ENCODE measurements around the gene TRIM17.
A peak's percentile ranks its signal among the peaks of the same experiment; 100 is the strongest.

The TRIM17 gene

DNA sequence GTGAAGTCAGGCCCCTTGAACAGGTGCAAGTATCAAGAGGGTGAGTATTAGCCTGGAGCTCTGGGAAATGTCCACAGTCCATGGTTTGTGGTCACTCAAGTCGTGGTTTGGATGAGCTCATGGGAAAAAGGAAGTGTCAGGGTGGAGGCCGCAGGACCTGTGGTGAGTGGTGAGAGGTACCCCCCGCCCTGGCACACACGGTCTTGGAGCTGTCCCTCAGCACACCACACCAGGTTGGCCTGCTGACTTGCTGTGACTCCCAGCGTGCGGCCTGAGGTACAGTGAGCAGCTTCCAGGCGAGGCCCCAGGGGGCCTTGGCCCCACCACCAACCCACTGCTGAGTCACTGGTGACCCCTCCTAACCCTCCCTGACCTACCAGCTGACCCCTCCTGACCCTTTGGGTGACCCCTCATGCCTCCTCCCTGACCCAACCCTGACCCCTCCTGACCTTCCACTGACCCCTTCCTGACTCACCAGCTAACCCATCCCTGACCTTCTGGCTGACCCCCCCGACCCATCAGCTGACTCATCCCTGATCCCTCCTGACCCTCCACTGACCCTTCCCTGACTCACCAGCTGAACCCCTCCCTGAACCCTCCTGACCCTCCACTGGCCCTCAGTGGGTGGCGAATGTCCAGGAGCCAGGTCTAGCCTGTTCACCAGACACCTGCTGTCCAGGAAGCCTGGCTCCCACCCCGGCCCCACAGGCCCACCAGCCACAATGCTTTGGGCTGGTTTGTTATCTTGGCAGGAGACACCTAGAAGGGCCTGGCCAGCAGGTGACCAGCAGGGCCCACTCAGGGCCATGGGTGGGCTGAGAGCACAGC lies 35.7 kb upstream of the TRIM17 start:
- H3K4me3 ChIP-seq (ENCODE audit: low read depth, low read length): no peak overlapping the region
- DNase-seq (ENCODE audit: low read depth): peak; percentile 24

DNA sequence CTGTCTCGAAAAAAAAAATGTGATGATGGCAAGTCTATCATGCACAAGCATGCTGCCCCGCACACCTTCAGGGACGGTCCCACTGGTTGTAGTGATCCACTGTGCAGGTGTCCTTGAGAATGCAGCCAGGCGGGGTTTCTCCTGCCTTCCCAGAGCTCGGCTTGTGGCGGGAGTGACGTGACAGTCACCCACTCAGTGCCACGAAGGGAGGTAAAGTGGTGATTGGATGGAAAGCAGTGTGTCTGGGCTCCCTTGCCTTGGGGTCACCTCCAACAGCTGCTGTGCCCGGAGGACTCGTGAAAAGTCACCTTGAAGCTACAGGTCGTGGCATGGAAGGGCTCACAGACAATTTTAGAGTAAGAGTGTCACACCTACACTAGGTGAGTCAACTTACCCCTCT lies 33.5 kb upstream of the TRIM17 start:
- DNase-seq (ENCODE audit: low read depth): no peak
- TF ChIP-seq CTCF (IDR thresholded peaks at IDR 0.05; ENCODE audit: low read depth, low read length): no peak
- TF ChIP-seq POLR2A (IDR thresholded peaks at IDR 0.05; ENCODE audit: extremely low read depth, insufficient read length): no peak
- TF ChIP-seq, protein P1, sequence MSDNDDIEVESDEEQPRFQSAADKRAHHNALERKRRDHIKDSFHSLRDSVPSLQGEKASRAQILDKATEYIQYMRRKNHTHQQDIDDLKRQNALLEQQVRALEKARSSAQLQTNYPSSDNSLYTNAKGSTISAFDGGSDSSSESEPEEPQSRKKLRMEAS (IDR thresholded peaks at IDR 0.05; ENCODE audit: low read depth, low read length): no peak

More for the DNA sequence above, 35.7 kb upstream of the TRIM17 start:
- TF ChIP-seq, protein P1 (IDR thresholded peaks at IDR 0.05; ENCODE audit: low read depth, low read length): no peak
- TF ChIP-seq MYC (IDR thresholded peaks at IDR 0.05; ENCODE audit: low read depth, low read length) (no peak), CTCF (IDR thresholded peaks at IDR 0.05; ENCODE audit: low read depth, low read length) (no peak), POLR2A (IDR thresholded peaks at IDR 0.05; ENCODE audit: extremely low read depth, insufficient read length) (no peak)

GRCh38 chr1:228448372-228448771 lies 31.7 kb upstream of the TRIM17 start:
- DNase-seq (ENCODE audit: low read depth): no peak
- TF ChIP-seq CTCF (IDR thresholded peaks at IDR 0.05; ENCODE audit: low read depth, low read length) (no peak), POLR2A (IDR thresholded peaks at IDR 0.05; ENCODE audit: extremely low read depth, insufficient read length) (no peak), MYC (IDR thresholded peaks at IDR 0.05; ENCODE audit: low read depth, low read length) (no peak)
- TF ChIP-seq, protein P1 (IDR thresholded peaks at IDR 0.05; ENCODE audit: low read depth, low read length): no peak
- H3K4me3 ChIP-seq (ENCODE audit: low read depth, low read length): no peak overlapping the region

More for the DNA sequence above, 33.5 kb upstream of the TRIM17 start:
- no peak overlapping the region for H3K4me3 ChIP-seq (ENCODE audit: low read depth, low read length)

GRCh38 chr1:228446852-228447251 lies 30.2 kb upstream of the TRIM17 start:
- TF ChIP-seq, protein P1 (IDR thresholded peaks at IDR 0.05; ENCODE audit: low read depth, low read length): no peak
- TF ChIP-seq POLR2A (IDR thresholded peaks at IDR 0.05; ENCODE audit: extremely low read depth, insufficient read length) (no peak), CTCF (IDR thresholded peaks at IDR 0.05; ENCODE audit: low read depth, low read length) (no peak), MYC (IDR thresholded peaks at IDR 0.05; ENCODE audit: low read depth, low read length) (no peak)
- no peak overlapping the region for H3K4me3 ChIP-seq (ENCODE audit: low read depth, low read length)
- DNase-seq (ENCODE audit: low read depth): no peak

GRCh38 chr1:228445843-228446650 lies 29.4 kb upstream of the TRIM17 start:
- TF ChIP-seq, protein P1 (IDR thresholded peaks at IDR 0.05; ENCODE audit: low read depth, low read length): no peak
- no peak for TF ChIP-seq MYC (IDR thresholded peaks at IDR 0.05; ENCODE audit: low read depth, low read length)
- TF ChIP-seq CTCF (IDR thresholded peaks at IDR 0.05; ENCODE audit: low read depth, low read length): no peak
- TF ChIP-seq POLR2A (IDR thresholded peaks at IDR 0.05; ENCODE audit: extremely low read depth, insufficient read length): no peak
- peak; percentile 22 for DNase-seq (ENCODE audit: low read depth)
- H3K4me3 ChIP-seq (ENCODE audit: low read depth, low read length): no peak overlapping the region

Data from NB4 (cell line).